Measurements from ENCODE around the gene KHDRBS2. TPM values are rescaled to one million over a fixed set of nuclear protein-coding genes. Genes with fewer than 3 reads are reported as not detected.
"Not testable (repeated sequence)": the region's sequence is repeated elsewhere in the genome, so short reads cannot be mapped to it uniquely, and the experiment has no call there.

The KHDRBS2 gene
- total RNA-seq, 1 experiment from 2014 or later = not detected

DNA sequence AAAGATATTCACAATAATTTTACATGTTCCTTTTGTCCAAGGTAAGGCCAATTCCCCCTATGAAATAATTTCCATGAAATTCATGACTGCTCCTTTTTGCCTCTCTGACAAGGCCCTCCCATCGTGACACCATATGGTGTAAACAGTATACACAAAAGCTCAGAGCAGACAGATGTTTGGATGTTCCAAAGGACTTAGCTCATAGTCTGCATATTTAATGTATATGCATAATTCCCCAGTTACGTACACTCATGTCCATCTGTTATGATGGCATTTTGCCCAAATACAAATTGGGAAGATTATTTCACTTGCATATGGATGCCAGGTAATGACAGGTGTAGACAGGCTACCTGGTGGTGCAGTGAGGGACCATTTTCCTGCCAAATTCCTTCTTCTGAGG, 376.5 kb downstream of the KHDRBS2 start:
- peak; percentile 79 for DNase-seq (ENCODE audit: low spot score)
- in situ Hi-C loops (cut with HindIII; ENCODE audit: low sequenced_read_pairs) = no loop called here

DNA sequence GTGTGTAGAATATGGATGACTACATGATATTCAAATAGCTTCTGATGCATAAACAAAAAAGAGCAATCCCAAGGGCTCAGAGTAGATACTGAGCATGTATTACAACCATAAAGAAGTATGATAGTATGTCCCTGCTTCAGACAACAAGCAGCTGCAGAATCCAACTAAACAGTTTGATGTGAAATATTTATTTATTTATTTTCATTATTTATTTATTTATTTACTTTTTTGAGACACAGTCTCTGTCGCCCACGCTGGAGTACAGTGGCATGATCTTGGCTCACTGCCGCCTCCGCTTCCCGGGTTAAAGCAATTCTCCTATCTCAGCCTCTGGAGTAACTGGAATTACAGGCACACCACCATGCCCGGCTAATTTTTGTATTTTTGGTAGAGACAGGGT, 384.3 kb downstream of the KHDRBS2 start:
- in situ Hi-C loops (cut with HindIII; ENCODE audit: low sequenced_read_pairs) = no loop called here

DNA sequence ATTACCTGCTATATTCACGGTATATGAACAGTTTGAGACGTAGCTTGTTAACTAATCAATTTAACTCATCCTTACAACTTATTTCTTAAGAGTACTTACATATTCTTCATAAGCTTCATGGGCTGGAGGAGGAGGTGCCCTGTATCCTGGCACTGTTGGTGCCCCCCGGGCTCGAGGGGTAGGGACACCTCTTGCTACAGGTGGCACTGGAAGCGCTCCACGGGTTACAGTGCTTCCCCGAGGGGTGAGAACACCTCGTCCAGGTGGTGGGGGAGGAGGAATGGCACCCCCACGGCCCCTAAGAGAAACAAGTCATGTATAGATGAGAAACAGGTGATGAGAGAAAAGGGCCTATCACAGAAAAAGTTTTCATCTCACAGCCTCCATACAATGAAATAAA, 391.5 kb downstream of the KHDRBS2 start:
- DNase-seq (ENCODE audit: low spot score) = no peak
- in situ Hi-C loops (cut with HindIII; ENCODE audit: low sequenced_read_pairs) = no loop called here

More for the DNA sequence above, 384.3 kb downstream of the KHDRBS2 start:
- no peak for DNase-seq (ENCODE audit: low spot score)

DNA sequence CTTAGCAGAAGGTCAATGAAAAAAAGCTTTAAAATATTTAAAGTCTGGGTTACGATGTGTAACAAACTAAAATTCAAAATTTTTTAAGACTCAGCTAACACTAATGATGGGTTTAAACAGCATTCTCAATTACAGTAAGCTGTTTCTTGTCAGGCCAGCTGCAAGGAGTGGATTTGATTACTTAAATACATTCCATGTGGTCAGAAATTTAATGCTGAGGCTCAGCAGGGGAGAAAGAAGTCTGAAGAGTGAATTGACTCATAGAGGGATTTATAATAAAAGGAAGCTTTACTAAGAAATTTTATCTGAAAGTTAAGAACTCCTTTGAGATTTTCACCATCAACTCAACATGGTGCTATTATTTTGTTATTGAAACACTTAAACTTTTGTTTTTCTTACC, 398.6 kb downstream of the KHDRBS2 start:
- no peak for DNase-seq (ENCODE audit: low spot score)
- in situ Hi-C loops (cut with HindIII; ENCODE audit: low sequenced_read_pairs) = no loop called here

DNA sequence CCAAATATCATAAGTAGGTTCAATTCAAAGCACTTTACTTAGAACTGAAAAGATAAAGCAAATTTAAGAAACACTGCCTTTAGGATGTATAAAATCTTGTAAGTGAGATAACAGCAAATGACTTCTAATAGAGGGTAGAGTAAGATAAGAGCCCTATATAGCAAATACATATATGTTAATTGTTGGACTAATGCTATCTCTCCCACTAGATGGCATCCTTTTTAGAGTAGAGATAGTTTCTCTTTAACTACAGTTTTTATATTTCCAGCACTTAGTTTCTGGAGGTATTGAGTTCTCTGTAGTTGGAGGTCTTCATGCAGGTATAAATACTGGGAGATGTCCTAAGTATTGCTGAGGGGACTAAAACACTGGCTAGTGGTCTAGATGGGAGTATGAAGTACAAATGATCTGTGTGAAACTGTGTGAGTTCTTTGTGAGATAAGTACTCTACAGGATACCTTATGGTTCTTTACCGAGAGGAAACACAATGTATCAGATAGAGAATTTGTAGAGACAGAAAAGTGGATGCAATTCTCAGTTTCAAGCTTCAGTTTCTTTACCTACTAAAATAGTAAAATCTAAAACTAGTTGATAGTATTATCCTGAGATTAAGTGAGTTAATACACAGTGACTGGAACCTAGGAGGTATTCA, 399.3 kb downstream of the KHDRBS2 start:
- in situ Hi-C loops (cut with HindIII; ENCODE audit: low sequenced_read_pairs) = no loop called here
- DNase-seq (ENCODE audit: low spot score) = no peak

DNA sequence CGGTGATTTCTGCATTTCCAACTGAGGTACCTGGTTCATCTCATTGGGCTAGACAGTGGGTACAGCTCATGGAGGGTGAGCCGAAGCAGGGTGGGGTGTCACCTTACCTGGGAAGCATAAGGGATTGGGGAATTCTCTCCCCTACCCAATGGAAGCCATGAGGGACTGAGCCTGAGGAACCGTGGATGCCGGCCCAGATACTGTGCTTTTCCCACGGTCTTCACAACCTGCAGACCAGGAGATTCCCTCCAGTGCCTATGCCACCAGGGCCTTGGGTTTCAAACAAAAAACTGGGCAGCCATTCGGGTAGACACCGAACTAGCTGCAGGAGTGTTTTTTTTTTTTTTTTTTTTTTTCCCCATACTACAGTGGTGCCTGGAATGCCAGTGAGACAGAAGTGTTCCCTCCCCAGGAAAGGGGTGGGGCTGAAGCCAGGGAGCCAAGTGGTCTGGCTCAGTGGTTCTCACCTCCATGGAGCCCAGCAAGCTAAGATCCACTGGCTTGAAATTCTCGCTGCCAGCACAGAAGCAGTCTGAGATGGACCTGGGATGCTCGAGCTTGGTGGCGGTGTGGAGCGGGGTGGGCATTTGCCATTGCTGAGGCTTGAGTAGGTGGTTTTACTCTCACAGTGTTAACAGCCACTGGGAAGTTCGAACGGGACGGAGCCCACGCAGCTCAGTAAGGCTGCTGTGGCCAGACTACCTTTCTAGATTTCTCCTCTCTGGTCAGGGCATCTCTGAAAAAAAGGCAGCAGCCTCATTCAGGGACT, 416.2 kb downstream of the KHDRBS2 start:
- in situ Hi-C loops (cut with HindIII; ENCODE audit: low sequenced_read_pairs) = no loop called here
- no peak for DNase-seq (ENCODE audit: low spot score)

DNA sequence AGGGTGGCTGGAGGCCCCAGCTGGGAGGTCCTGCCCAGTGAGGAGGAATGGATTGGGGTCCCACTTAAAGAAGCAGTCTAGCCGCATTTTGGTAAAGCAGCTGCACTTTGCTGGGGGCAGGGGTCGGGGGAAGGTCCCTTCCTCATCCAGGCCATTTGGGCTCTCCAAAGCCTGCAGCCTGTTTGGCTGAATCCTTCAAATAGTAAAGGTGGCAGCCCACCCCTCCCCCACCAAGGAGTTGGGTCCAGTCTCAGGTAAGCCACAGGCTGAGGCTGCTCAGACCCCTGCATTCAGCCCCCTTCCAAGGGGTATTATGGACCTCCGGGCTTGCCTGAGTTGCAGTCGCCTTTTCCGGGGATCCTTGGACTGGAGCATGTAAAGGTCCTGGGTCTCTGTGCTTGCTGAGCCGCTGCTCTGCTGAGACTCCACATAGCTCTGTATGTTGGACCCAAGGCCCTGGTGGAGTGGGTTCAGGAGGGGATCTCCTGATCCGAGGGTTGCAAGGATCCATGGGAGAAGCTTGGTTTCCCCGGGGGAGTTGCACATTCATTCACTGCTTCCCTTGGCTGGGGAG, 417.4 kb downstream of the KHDRBS2 start:
- in situ Hi-C loops (cut with HindIII; ENCODE audit: low sequenced_read_pairs) = no loop called here
- no peak for DNase-seq (ENCODE audit: low spot score)

DNA sequence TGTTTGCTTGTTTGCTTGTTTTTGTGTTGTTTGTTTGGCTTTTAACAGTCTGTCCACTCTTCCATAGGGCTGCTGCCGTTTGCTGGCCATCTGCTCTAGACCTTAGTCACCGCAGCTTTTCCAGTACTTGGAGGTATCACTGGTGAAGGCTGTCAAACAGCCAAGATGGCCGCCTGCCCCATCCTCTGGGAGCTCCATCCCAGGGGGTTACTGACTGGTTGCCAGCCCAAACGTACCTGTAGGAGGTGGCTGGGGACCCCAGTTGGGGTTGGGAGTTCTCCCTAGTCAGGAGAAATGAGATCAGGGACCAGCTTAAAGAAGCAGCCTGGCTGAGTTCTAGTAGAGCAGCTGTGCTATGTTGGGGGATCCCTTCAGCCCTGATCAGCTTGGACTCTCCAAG, 418.4 kb downstream of the KHDRBS2 start:
- in situ Hi-C loops (cut with HindIII; ENCODE audit: low sequenced_read_pairs) = no loop called here
- DNase-seq (ENCODE audit: low spot score) = no peak

DNA sequence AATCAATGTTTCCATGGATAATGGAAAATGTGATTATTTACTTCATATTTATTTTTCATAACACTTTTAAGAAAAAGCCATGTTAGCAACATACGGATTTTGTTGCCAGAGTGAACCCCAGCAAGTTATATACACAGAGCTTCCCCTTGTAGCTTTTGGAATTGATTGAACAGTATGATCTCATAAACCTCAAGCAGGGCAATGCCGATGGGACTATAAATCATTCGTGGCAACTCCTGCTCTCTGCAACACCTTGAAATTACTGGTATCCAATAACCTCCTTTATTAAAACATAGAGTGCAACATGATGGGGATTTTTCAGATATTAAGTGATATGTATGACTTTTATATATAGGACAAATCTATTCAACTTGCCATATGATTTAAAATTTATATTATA, 428.5 kb downstream of the KHDRBS2 start:
- no peak for DNase-seq (ENCODE audit: low spot score)
- in situ Hi-C loops (cut with HindIII; ENCODE audit: low sequenced_read_pairs) = no loop called here

DNA sequence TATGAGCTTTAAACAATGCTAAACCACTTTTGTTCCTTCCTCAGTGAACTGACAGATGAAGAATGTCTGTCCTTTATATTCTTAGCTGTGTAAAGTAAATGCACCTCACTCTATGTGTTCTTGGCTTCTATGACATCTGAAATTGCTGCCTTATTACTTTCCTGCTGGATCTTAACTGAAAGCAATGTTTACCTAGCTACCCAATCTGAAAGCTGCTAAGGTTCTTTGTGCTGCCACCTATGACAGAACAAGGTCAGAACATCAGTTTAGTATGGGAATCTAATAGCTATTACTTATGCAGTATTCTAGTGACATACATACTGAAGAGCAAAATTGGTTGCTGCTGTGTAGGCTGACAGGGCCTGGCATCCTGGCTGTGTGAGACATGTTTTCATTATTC, 444.1 kb downstream of the KHDRBS2 start:
- DNase-seq (ENCODE audit: low spot score) = no peak
- in situ Hi-C loops (cut with HindIII; ENCODE audit: low sequenced_read_pairs) = no loop called here

DNA sequence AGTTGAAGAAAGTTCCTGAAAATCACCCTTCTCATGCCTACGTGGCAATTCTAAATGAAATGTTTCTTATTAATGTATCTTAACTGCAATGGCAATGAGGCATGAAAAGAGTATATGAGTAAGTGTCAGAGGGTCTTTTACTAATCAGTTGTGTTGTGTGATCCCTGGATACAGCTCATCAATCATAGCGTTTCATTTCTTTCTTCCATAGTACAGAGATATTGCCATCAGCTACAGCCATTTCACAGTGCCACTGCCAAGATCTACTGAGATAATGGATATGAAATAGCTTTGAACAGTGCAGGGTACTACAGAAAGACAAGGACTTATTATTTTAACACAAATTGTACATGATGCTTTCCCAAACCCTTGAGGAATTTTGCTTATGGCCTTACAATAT, 450.8 kb downstream of the KHDRBS2 start:
- in situ Hi-C loops (cut with HindIII; ENCODE audit: low sequenced_read_pairs) = no loop called here
- DNase-seq (ENCODE audit: low spot score) = no peak

DNA sequence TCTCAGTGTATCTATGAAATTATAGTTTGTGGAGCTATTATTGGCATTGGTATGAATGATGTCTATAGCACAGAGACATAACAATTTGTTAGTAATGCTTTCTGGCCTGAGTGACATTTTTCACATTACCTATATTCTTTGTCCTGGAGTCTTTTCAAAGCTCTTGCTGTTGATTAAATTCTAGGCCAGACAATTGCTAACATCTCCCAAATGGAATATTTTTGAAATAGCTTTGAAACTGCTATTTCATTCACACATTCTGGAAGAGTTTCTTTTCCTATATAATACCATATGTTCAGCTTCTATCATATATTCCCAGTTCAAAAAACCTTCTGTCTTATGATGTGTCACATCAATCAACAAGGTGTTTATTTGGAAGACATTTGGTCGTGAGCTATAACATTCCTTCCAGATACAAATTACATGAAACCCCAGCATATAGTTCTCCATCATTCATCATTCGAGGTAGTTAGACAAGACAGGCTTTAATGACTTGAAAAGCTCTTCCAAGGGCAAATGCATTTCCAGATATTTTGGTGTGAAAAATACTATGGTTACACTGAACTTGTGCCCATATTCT, 452.8 kb downstream of the KHDRBS2 start:
- DNase-seq (ENCODE audit: low spot score) = no peak
- in situ Hi-C loops (cut with HindIII; ENCODE audit: low sequenced_read_pairs) = no loop called here

DNA sequence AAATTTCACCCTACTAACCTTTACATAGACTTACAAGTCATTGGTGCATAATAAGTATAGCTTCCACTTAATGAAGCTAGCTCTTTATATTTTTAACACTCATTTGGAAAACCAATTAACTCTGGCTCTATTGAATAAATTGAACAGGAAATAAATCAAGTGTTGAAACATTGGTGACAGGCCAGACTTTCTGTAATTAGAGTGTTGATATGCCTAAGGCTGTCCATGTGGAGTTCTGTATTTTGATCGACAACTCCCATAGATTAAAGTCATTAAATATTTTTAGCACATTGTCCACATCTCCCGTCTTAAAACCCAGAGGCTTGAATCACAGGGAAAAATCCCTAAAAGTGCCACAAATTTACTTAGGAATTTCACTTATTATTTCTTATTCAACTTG, 468.3 kb downstream of the KHDRBS2 start:
- DNase-seq (ENCODE audit: low spot score) = no peak
- in situ Hi-C loops (cut with HindIII; ENCODE audit: low sequenced_read_pairs) = no loop called here

DNA sequence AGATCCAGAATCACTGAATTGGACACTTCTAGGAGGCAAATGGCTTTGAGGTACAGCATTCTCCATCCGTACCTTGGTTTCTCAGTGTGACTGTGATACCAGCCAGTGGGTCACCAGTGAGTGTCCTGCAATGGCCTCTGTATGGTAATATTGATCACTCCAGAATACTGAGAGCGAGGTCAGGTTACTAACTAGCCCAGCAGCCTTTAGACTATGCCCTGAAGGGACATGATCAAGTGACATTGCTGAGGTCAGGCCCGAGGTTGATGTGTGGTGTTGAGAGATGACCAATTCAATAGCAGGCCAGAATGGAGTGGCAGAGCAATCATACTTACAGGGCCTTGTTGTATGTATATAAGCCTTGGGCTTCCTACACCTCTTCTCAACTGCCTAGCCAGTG, 476.0 kb downstream of the KHDRBS2 start:
- no peak for DNase-seq (ENCODE audit: low spot score)
- in situ Hi-C loops (cut with HindIII; ENCODE audit: low sequenced_read_pairs) = no loop called here

DNA sequence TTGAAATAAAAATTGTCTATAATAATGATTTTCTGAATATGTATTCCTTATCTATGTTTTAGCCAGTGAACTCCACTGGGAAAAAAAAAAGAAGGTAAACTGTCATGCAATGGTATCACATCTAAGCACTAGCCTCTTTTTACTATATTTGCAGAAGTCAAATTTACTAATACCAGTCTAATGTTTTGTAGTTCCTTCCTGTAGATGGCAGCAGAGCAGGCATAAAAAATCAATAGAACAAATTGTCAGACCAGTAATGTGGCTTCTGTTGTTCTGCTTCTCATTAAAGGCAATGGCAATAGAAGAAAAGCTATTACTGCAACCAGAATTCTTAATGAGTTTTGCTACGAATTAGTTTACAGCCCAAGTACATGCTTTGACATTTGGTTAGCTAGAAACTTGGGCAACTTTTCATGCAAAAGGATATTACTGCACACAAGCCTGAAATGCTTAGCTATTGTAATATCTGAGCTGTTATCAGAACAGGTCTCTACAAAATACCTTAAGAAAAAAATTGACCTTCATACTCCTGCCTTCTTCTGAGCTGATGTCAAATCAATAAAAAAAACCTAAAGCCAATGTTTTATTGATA, 476.9 kb downstream of the KHDRBS2 start:
- in situ Hi-C loops (cut with HindIII; ENCODE audit: low sequenced_read_pairs) = no loop called here
- DNase-seq (ENCODE audit: low spot score) = peak; percentile 54

DNA sequence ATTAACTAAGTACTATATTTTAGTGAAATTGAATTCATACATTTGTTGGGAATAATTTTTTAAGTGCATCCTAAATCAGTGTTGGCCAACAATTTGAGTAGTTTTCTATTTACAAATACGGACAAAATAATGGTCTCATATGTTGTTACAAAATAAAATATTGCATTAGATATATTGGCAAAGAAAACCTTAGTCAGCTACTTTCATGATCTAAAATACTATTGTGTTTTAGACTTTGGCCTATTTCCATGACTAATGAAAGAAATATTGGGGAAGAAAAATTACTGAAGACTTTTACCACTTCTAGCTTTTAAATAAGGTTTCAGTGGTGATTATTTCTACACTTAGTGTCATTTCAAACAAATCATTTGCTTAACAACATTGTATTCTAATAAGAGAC, 498.0 kb downstream of the KHDRBS2 start:
- in situ Hi-C loops (cut with HindIII; ENCODE audit: low sequenced_read_pairs) = no loop called here
- DNase-seq (ENCODE audit: low spot score) = no peak

DNA sequence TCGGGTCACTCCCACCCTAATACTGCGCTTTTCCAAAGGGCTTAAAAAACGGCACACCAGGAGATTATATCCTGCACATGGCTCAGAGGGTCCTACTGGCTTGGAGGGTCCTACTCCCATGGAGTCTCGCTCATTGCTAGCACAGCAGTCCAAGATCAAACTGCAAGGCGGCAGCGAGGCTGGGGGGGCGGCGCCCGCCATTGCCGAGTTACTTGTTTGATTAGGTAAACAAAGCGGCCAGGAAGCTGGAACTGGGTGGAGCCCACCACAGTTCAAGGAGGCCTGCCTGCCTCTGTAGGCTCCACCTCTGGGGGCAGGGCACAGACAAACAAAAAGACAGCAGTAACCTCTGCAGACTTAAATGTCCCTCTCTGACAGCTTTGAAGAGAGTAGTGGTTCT, 516.6 kb downstream of the KHDRBS2 start:
- DNase-seq (ENCODE audit: low spot score); in situ Hi-C loops (cut with HindIII; ENCODE audit: low sequenced_read_pairs): not testable (repeated sequence)

DNA sequence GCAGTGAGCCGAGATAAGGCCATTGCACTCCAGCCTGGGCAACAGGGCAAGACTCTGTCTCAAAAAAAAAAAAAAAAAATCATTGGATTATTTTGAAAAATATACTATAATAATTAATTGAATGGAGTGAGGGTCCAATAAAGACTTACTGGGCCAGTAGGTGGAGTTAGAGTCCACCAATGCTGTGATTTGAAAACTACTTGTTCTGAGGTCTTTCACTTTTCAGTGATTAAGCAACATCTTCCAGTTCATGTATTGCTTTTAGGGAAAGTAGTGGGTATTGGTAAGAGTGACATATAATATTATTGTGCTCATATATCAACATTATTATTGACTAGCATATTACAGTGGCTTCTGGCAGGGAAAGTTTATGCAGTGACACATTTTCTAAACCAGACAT, 530.3 kb downstream of the KHDRBS2 start:
- in situ Hi-C loops (cut with HindIII; ENCODE audit: low sequenced_read_pairs) = no loop called here
- DNase-seq (ENCODE audit: low spot score) = no peak

DNA sequence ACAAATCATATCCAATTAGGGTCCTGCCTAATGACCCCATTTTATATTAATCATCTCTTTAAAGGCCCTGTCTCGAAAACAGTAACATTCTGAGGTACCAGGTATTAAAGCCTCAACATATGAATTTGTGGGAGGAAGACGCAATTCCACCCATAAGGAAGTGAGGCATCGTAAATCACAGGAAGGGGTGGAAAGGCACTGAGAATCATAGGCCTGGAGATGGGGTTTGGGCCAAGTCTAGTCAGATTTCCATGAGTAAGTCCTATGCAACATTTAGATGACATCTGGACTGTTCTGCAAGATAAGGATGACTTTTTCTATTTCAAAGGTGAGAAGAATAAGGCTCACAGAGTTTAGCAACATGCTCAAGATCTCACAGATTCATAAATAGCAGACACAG, 534.0 kb downstream of the KHDRBS2 start:
- no peak for DNase-seq (ENCODE audit: low spot score)
- in situ Hi-C loops (cut with HindIII; ENCODE audit: low sequenced_read_pairs) = no loop called here

DNA sequence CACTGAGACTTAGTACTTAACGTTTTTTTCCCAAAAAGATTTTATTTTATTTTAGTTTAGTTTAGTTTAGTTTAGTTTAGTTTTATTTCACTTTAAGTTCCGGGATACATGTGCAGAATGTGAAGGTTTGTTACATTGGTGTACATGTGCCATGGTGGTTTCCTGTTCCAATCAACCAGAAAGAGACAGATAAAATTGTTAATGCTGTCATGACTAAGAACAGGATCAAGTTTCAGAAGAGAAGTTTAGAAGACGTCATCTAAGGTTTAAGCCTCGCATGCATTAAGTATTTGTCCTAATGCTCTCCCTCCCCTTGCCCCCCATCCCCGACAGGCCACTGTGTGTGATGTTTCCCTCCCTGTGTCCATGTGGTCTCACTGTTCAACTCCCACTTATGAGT, 540.0 kb downstream of the KHDRBS2 start:
- DNase-seq (ENCODE audit: low spot score) = no peak
- in situ Hi-C loops (cut with HindIII; ENCODE audit: low sequenced_read_pairs) = no loop called here
